Skeletal muscle cell (primary cell): ENCODE data around the gene CIROP.

ENCODE experiments used
- DNase-seq: peaks from one replicate; pipeline ENCODE4 v3.0.0-alpha.2; 2010; ENCODE audit warnings: low read depth
- H3K4me3 ChIP-seq: 2 replicates; pipeline ENCODE4 v1.5.1; 2011; ENCODE audit warnings: low read depth, mild to moderate bottlenecking, control low read depth, low read length, moderate library complexity

Gene CIROP

DNA sequence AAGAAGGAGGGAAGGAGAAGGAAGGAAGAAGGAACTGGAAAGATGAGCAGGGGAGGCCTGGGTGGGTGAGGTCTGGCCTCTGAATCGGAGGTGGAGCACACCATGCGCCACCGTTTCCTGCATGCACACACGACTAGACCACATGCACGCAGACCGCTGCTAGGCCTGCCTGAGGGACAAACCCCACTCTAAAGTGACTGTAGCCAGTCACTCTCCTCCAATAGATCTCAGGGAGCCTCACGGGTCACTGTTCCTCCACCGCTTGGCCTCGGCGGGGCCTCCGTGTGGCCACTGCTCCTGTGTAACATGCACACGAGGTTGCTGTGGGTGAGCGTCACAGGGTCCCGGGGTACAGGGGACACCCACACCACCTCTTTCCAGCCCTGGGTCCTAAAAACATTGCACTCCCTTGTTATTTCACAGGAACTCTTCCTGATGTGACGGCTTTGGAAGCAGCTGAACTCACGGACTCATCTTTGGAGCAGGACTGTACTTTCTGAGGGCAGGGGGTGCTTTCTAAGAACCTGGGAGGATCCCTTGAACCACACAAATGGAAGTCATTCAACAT, 31.9 kb upstream of the CIROP start:
- no peak overlapping the region for H3K4me3 ChIP-seq
- no peak for DNase-seq

- DNase-seq = no peak
- H3K4me3 ChIP-seq = no peak overlapping the region
These were observed 28.2 kb upstream of the CIROP start for GRCh38 chr14:23132970-23133369.

DNA sequence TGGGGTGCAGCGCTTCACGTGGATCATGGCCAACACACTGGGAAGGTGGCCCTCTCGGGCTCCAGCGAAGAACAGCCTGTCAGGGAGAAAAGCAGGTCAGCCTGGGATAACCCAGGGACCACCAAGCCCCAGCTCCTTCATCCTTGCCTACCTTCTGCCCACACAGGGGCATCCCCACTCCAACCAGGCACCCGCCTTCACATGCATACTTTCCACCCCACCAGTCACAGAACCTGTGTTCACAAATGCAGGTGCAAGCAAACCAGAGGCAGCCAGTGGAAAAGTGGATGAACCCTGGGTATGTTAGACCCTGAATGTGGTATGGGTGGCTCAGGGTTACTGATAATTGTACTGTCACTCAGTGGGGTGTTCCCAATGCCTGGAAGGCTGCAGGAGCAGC, 26.7 kb upstream of the CIROP start:
- no peak for DNase-seq
- no peak overlapping the region for H3K4me3 ChIP-seq

- DNase-seq = no peak
- no peak overlapping the region for H3K4me3 ChIP-seq
These were observed 26.1 kb upstream of the CIROP start for GRCh38 chr14:23130871-23131270.

DNA sequence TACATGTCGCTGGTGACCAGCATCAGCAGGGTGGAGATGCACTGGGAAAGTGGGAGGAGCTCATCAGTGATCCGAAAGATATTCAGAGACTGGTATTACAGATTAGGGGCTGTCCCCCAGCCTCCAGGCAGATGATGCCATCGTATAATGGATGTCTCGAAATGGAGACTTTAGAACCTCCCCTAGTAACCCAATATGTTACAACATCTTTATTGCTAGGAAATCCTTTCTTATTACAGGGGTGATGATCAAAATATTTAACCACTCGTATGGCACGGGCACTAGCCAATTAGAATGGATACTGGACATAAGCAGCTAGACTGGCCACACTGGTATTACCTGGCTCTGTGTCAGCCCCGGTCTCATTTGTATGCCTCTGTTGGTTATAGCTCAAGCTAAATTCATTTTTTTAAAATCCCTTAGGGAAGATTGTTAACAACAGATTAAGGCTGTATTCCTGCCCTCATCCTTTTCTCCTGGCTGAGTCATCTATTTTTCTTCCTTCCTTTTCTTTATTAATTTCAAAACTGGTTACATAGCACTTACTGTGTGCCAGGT, 25.0 kb upstream of the CIROP start:
- no peak overlapping the region for H3K4me3 ChIP-seq
- no peak for DNase-seq

DNA sequence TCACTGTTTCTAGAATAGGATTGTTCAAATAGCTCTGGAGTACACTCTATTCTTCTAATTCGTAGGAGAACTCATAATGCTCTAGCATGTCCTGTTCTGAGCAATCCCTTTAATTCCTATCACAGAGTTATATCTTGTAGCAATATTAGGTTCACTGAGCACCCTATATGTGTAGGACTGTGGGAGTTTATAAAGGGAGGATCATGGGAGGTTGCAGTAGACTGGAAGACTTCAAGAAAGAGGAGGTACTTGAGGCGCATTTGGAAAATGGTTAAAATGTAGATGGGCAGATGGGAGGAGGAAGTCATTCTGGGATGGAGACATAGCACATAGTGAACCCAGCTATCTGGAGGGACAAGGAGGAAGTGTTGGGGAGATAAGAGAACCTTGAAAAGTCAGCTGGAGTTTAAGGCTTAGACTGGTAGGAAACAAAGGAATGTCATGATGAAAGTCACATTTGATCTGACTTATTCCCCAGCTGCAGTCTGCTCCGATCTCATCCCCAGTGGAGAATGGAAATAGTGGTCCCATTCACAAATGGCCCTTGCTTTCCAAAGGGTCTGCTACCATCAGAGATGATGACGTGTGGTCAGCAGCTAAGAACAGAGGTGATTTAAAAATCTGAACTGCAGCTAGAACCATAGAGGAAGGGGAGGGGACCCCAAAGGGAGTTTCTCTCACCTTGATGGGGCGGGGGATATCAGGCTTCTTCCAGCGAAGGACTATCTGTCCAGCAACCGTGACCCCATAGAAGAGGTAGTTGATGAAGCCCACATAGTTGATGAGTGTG, 24.4 kb upstream of the CIROP start:
- no peak overlapping the region for H3K4me3 ChIP-seq

GRCh38 chr14:23127861-23128260, 23.1 kb upstream of the CIROP start:
- DNase-seq = no peak
- H3K4me3 ChIP-seq = no peak overlapping the region

More for the DNA sequence above, 24.4 kb upstream of the CIROP start:
- no peak for DNase-seq

GRCh38 chr14:23126548-23127278, 21.9 kb upstream of the CIROP start:
- H3K4me3 ChIP-seq = no peak overlapping the region
- DNase-seq = no peak

- DNase-seq = no peak
- no peak overlapping the region for H3K4me3 ChIP-seq
These were observed 21.2 kb upstream of the CIROP start for GRCh38 chr14:23125933-23126524.

- no peak for DNase-seq
- no peak overlapping the region for H3K4me3 ChIP-seq
These were observed 20.2 kb upstream of the CIROP start for GRCh38 chr14:23125011-23125410.

- DNase-seq = no peak
- H3K4me3 ChIP-seq = no peak overlapping the region
These were observed 19.7 kb upstream of the CIROP start for GRCh38 chr14:23124337-23124954.

- no peak for DNase-seq
- no peak overlapping the region for H3K4me3 ChIP-seq
These were observed 18.6 kb upstream of the CIROP start for GRCh38 chr14:23123419-23123818.

DNA sequence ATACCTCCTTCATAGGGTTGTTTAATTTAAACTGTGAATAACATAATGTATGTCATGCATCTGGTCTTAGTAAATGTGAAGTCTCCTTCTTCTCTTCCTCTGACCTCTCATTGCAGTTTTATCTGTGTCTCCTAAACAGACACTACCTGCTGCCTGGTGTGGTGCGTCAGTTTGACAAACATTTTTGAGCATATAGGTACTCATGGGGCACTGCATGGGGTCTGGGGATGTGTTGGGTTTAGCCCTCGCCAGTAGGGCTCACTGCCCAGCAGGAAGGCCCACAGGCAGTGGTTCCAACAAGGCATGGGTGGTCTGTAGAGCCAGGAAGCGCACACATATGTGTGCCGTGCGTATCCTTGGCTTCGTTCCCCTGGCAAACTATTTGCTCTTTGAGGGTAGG, 17.3 kb upstream of the CIROP start:
- H3K4me3 ChIP-seq = no peak overlapping the region
- DNase-seq = no peak

- DNase-seq = no peak
- H3K4me3 ChIP-seq = no peak overlapping the region
These were observed 16.6 kb upstream of the CIROP start for GRCh38 chr14:23121361-23121771.

GRCh38 chr14:23120541-23121251, 15.9 kb upstream of the CIROP start:
- no peak overlapping the region for H3K4me3 ChIP-seq

GRCh38 chr14:23119363-23120327, 14.9 kb upstream of the CIROP start:
- no peak overlapping the region for H3K4me3 ChIP-seq
- DNase-seq = no peak

More at GRCh38 chr14:23120541-23121251, 15.9 kb upstream of the CIROP start:
- DNase-seq = peak; percentile 36

- H3K4me3 ChIP-seq = no peak within 1 kb of the TSS
- no peak for DNase-seq
These were observed 13.9 kb upstream of the CIROP start, which contains the start of gene CEBPE for GRCh38 chr14:23118506-23119362. TSS of gene CEBPE (minus strand) at chr14:23119255. CDS start at chr14:23119091, 164 bp downstream.
